H1 (cell line): ENCODE data around the gene COL28A1. TPM values are rescaled to one million over a fixed set of nuclear protein-coding genes. Genes with fewer than 3 reads are reported as not detected.

ENCODE experiments used
- CTCF ChIA-PET: fragments of 300-600 bp; sonication (Branson Sonifier 250); formaldehyde crosslinking; loops from one replicate; lab custom pipeline; 2021; ENCODE audit not compliant: partially characterized antibody; lab: Charles Lee
- POLR2A ChIA-PET: fragments of 300-600 bp; sonication (Branson Sonifier 250); formaldehyde crosslinking; loops from one replicate; lab custom pipeline; 2021; ENCODE audit warnings: inconsistent platforms; ENCODE audit not compliant: partially characterized antibody; lab: Charles Lee
- DNase-seq, 2 experiments: peaks; one replicate each; pipeline versions ENCODE4 v3.0.0 to v3.0.0-alpha.2; 2010 to 2022; ENCODE audit warnings: low spot score in 2 of 2, low read depth in 1 of 2, mixed read lengths in 1 of 2
- FAIRE-seq: peaks from 2 replicates; lab custom pipeline; 2011; peaks lifted over from hg19 to GRCh38; lab: Jason Lieb, UNC
- H2AFZ ChIP-seq: 2 replicates; pipeline ENCODE4 v1.8.1; 2012; ENCODE audit warnings: low read length, inconsistent platforms
- H2AK5ac ChIP-seq: 2 replicates; pipeline ENCODE4 v1.6.1; 2013; ENCODE audit warnings: low read depth, low read length
- H2BK120ac ChIP-seq: replicated peaks from 2 replicates; pipeline ENCODE3; 2013; ENCODE audit warnings: low read depth, low read length, inconsistent platforms
- H2BK12ac ChIP-seq: 2 replicates; pipeline ENCODE4 v1.6.1; 2013; ENCODE audit warnings: low read depth, low read length
- H2BK15ac ChIP-seq: 2 replicates; pipeline ENCODE4 v1.6.1; 2013; ENCODE audit warnings: low read length
- H2BK20ac ChIP-seq: 2 replicates; pipeline ENCODE4 v1.6.1; 2013; ENCODE audit warnings: low read length
- H2BK5ac ChIP-seq: 2 replicates; pipeline ENCODE4 v1.6.1; 2013; ENCODE audit warnings: low read depth, low read length
- H3K14ac ChIP-seq: 2 replicates; pipeline ENCODE4 v1.6.1; 2013; ENCODE audit warnings: inconsistent platforms; ENCODE audit not compliant: insufficient read length
- H3K18ac ChIP-seq: 2 replicates; pipeline ENCODE4 v1.6.1; 2013; ENCODE audit warnings: low read length; ENCODE audit errors: extremely low read depth
- H3K23ac ChIP-seq: 2 replicates; pipeline ENCODE4 v1.6.1; 2013; ENCODE audit warnings: inconsistent platforms; ENCODE audit not compliant: insufficient read length
- H3K23me2 ChIP-seq: 2 replicates; pipeline ENCODE4 v1.6.1; 2013; ENCODE audit warnings: low read depth, low read length
- H3K27ac ChIP-seq: 2 replicates; pipeline ENCODE4 v1.6.1; 2011; ENCODE audit warnings: low read depth, low read length, inconsistent platforms
- H3K27me3 ChIP-seq, 4 experiments: replicated peaks in 1 of 4; 1 replicate in 1 of 4; 2 replicates in 3 of 4; pipeline versions ENCODE4 v1.6.1 to v1.8.1; 2011 to 2013; ENCODE audit warnings: low read length in 3 of 4, mild to moderate bottlenecking in 3 of 4, inconsistent platforms in 2 of 4, mixed read lengths in 2 of 4, moderate library complexity in 1 of 4; ENCODE audit not compliant: control insufficient read depth in 3 of 4, insufficient read depth in 3 of 4; ENCODE audit errors: extremely low read depth in 1 of 4
- H3K36me3 ChIP-seq, 4 experiments: 2 replicates each; pipeline versions ENCODE4 v1.6.1 to v1.8.1; 2011 to 2013; ENCODE audit warnings: mild to moderate bottlenecking in 4 of 4, low read length in 3 of 4, moderate library complexity in 2 of 4, control low read depth in 1 of 4, inconsistent platforms in 1 of 4; ENCODE audit not compliant: insufficient read depth in 4 of 4, control insufficient read depth in 2 of 4
- H3K4ac ChIP-seq: replicated peaks from 2 replicates; pipeline ENCODE3; 2013; ENCODE audit warnings: low read length, low read depth, mixed read lengths, inconsistent platforms; ENCODE audit not compliant: insufficient read length
- H3K4me1 ChIP-seq, 4 experiments: replicated peaks in 1 of 4; 1 replicate in 1 of 4; 2 replicates in 3 of 4; pipeline versions ENCODE4 v1.6.1 to v1.8.1; 2011 to 2013; ENCODE audit warnings: low read length in 3 of 4, inconsistent platforms in 2 of 4, mixed read lengths in 1 of 4; ENCODE audit not compliant: insufficient read depth in 4 of 4, control insufficient read depth in 3 of 4
- H3K4me2 ChIP-seq, 2 experiments: 2 replicates each; pipeline versions ENCODE4 v1.6.1 to v1.8.1; 2011 to 2013; ENCODE audit warnings: low read depth in 2 of 2, low read length in 2 of 2, control low read depth in 1 of 2, inconsistent platforms in 1 of 2, mild to moderate bottlenecking in 1 of 2; ENCODE audit not compliant: insufficient read depth in 1 of 2
- H3K4me3 ChIP-seq, 4 experiments: fragments of 200-600, 300-600 bp in 1 of 4; sonication (generic), shearing (Covaris generic), sonication (Bioruptor Twin) in 1 of 4; 2 replicates each; pipeline versions ENCODE4 v1.5.1 to v1.8.1; 2011 to 2016; ENCODE audit warnings: low read length in 4 of 4, low read depth in 3 of 4, control low read depth in 2 of 4, inconsistent platforms in 2 of 4, mild to moderate bottlenecking in 2 of 4, mixed read lengths in 1 of 4, moderate library complexity in 1 of 4; ENCODE audit not compliant: insufficient read depth in 2 of 4; ENCODE audit errors: extremely low read depth in 1 of 4
- H3K56ac ChIP-seq: replicated peaks from 2 replicates; pipeline ENCODE3; 2013; ENCODE audit warnings: low read depth, mild to moderate bottlenecking, mixed read lengths, low read length, inconsistent platforms; ENCODE audit not compliant: insufficient read length
- H3K79me1 ChIP-seq: 2 replicates; pipeline ENCODE4 v1.6.1; 2013; ENCODE audit warnings: low read depth, low read length, control low read depth
- H3K79me2 ChIP-seq, 2 experiments: 2 replicates each; pipeline versions ENCODE4 v1.6.1 to v1.8.1; 2012 to 2013; ENCODE audit warnings: low read length in 2 of 2, mild to moderate bottlenecking in 2 of 2, inconsistent platforms in 1 of 2; ENCODE audit not compliant: insufficient read depth in 2 of 2, control insufficient read depth in 1 of 2
- H3K9ac ChIP-seq, 4 experiments: replicated peaks in 1 of 4; 1 replicate in 1 of 4; 2 replicates in 3 of 4; pipeline versions ENCODE4 v1.6.1 to v1.8.1; 2011 to 2013; ENCODE audit warnings: low read depth in 3 of 4, low read length in 3 of 4, control low read depth in 2 of 4, mild to moderate bottlenecking in 2 of 4, moderate library complexity in 2 of 4, inconsistent platforms in 1 of 4; ENCODE audit errors: extremely low read depth in 1 of 4
- H3K9me3 ChIP-seq, 2 experiments: 2 replicates each; pipeline versions ENCODE4 v1.6.1 to v1.8.1; 2012 to 2013; ENCODE audit warnings: mild to moderate bottlenecking in 2 of 2, moderate library complexity in 2 of 2, control low read depth in 1 of 2, inconsistent platforms in 1 of 2, low read depth in 1 of 2, low read length in 1 of 2, mixed read lengths in 1 of 2; ENCODE audit not compliant: insufficient read depth in 2 of 2
- H4K20me1 ChIP-seq, 2 experiments: replicated peaks in 1 of 2; 2 replicates each; pipeline versions ENCODE3 to v1.8.1; 2011 to 2013; ENCODE audit warnings: inconsistent platforms in 2 of 2, low read length in 2 of 2, mild to moderate bottlenecking in 1 of 2; ENCODE audit not compliant: insufficient read depth in 2 of 2, control insufficient read depth in 1 of 2
- H4K5ac ChIP-seq: 2 replicates; pipeline ENCODE4 v1.6.1; 2013; ENCODE audit warnings: low read length, low read depth, mixed read lengths, inconsistent platforms; ENCODE audit not compliant: insufficient read length
- H4K8ac ChIP-seq: 2 replicates; pipeline ENCODE4 v1.8.0; 2013; ENCODE audit warnings: mild to moderate bottlenecking, moderate library complexity, low read length, inconsistent platforms; ENCODE audit not compliant: insufficient read depth; ENCODE audit errors: extremely low read depth
- H4K91ac ChIP-seq: replicated peaks from 2 replicates; pipeline ENCODE3; 2013; ENCODE audit warnings: low read length, mixed read lengths, inconsistent platforms; ENCODE audit not compliant: insufficient read length
- CBX5 ChIP-seq: fragments of 300-800, 300-1000 bp; sonication (generic); IDR thresholded peaks from 2 replicates; pipeline ENCODE4 v1.7.1; 2016; ENCODE audit warnings: antibody characterized with exemption, low read length, low read depth
- EP300 ChIP-seq, 2 experiments: IDR thresholded peaks; 1 replicate in 1 of 2; 2 replicates in 1 of 2; pipeline ENCODE4 v1.6.1; 2011 to 2012; ENCODE audit warnings: low read depth in 2 of 2, low read length in 2 of 2, mild to moderate bottlenecking in 2 of 2, borderline replicate concordance in 1 of 2, inconsistent platforms in 1 of 2, moderate library complexity in 1 of 2
- GTF2F1 ChIP-seq: IDR thresholded peaks from 2 replicates; pipeline ENCODE4 v1.6.1; 2012; ENCODE audit warnings: low read depth, low read length, improper control_type of control experiment, borderline replicate concordance
- JUN ChIP-seq: IDR thresholded peaks from 2 replicates; pipeline ENCODE4 v1.6.1; 2011; ENCODE audit warnings: low read depth, mild to moderate bottlenecking, improper control_type of control experiment, low read length
- KDM4A ChIP-seq: IDR thresholded peaks from one replicate; pipeline ENCODE4 v1.7.1; 2012; ENCODE audit warnings: low read depth, mild to moderate bottlenecking, moderate library complexity, low read length, inconsistent platforms; ENCODE audit not compliant: severe bottlenecking
- NRF1 ChIP-seq: IDR thresholded peaks from 2 replicates; pipeline ENCODE4 v1.6.1; 2011; ENCODE audit warnings: mild to moderate bottlenecking, low read depth, low read length, improper control_type of control experiment
- PHF8 ChIP-seq: fragments of 200-600 bp; sonication (generic); conservative IDR thresholded peaks from 2 replicates; pipeline ENCODE4 v1.7.1; 2012; ENCODE audit warnings: low read depth, mild to moderate bottlenecking, inconsistent platforms, low read length, moderate library complexity
- RBBP5 ChIP-seq: IDR thresholded peaks from 2 replicates; pipeline ENCODE4 v1.7.1; 2012; ENCODE audit warnings: low read depth, mild to moderate bottlenecking, inconsistent platforms, low read length, moderate library complexity, borderline replicate concordance
- SAP30 ChIP-seq: fragments of 300-600 bp; sonication (generic); IDR thresholded peaks from 2 replicates; pipeline ENCODE4 v1.7.1; 2012; ENCODE audit warnings: low read length, moderate library complexity, mild to moderate bottlenecking, inconsistent platforms; ENCODE audit not compliant: insufficient read depth, insufficient replicate concordance
- SIX5 ChIP-seq: IDR thresholded peaks from 2 replicates; pipeline ENCODE4 v1.6.1; 2011; ENCODE audit warnings: mild to moderate bottlenecking, low read depth, low read length
- SP2 ChIP-seq: IDR thresholded peaks from 2 replicates; pipeline ENCODE4 v1.6.1; 2012; ENCODE audit warnings: mild to moderate bottlenecking, low read length, inconsistent platforms
- SRF ChIP-seq: IDR thresholded peaks from 2 replicates; pipeline ENCODE4 v1.6.1; 2011; ENCODE audit warnings: mild to moderate bottlenecking, low read depth, low read length, moderate library complexity
- WGBS, 2 experiments: shearing (Covaris generic) in 1 of 2; methylation state at CpG; one replicate each; pipeline versions ENCODE4 v1.1.6 to v1.1.7; 2013 to 2015; ENCODE audit warnings: low lambda C conversion rate in 2 of 2, mixed read lengths in 2 of 2, inconsistent platforms in 1 of 2, low coverage in 1 of 2, missing lambda C conversion rate in 1 of 2; ENCODE audit not compliant: insufficient replicate concordance in 2 of 2, insufficient coverage in 1 of 2, insufficient read length in 1 of 2; ENCODE audit errors: extremely low coverage in 1 of 2, missing lambda C conversion rate in 1 of 2; 5-methylcytosine and 5-hydroxymethylcytosine counted together
- polyA plus RNA-seq, 7 experiments: library from polyadenylated mRNA; depleted of rRNA in 3 of 7; stranded (reverse) in 5 of 7; unstranded in 2 of 7; fragments of >200 nt in 5 of 7; fragments of 200-250 nt in 2 of 7; gene quantifications; 1 replicate in 5 of 7; 2 replicates in 1 of 7; 4 replicates in 1 of 7; pipeline versions ENCODE4 v1.2.1 to v1.2.3, GENCODE V29; 2011 to 2013; ENCODE audit warnings: missing spikeins in 2 of 7, mixed read lengths in 2 of 7
- total RNA-seq: library from RNA; stranded (reverse); fragmentation: NEBNext Ultra II Directional; extraction: Animal tissue kit (Norgen Biotek cat#: 25700); gene quantifications from 2 replicates; pipeline ENCODE4 v1.2.1, GENCODE V29; 2021

The COL28A1 gene
- total and polyA plus RNA-seq, 2 of the 8 experiments (the other 6 are each of a cell fraction or from before 2014, with no cell fraction given) = 0.22 to 0.38 TPM

DNA sequence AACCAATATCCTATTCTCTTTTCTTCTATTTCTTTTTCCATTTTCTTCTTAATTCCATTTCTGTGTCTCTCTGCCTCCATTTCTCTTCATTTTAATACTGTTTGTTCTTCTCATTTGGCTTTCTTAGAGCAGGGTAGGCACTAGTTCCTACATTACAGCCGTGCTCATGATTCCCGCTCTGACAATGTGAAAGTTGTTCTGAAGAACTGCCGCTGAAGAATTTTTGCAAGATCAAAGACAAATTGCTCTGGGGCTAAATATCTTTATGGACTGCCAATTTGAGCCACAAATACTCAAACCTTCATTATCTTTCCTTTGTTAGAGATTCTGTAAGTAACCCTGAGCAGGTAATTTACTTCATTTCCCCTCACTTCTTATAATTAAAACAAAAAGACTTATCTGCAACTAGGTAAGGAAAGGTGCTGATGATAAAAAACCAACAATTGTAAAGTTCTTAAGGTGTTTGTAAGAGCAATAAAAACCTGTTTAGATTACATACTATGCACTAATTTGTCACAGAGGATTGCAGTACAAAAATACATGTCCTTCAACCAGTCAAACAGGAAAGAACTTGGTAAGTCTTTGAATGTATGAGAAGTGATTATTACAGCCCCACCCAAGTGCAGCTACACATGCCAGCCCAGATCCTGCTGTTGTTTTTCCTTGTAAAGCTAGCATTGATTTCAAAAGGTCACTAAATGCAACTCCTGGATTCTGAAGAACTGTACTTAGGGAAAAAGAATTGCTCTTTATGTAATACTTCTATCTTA is 127.5 kb downstream of the COL28A1 start:
- Histone ChIP-seq H3K4ac (no peak overlapping the region), H3K23me2 (no peaks in the 10 kb centered on the region), H4K20me1 (no peaks in the 10 kb centered on the region), H3K27me3 (no peaks in the 10 kb centered on the region), H3K36me3 (no peaks in the 10 kb centered on the region), H3K56ac (no peak overlapping the region), H2BK5ac (no peak overlapping the region), H3K4me1 (no peaks in the 10 kb centered on the region), H4K91ac (no peak overlapping the region), H3K4me3 (no peak overlapping the region), H3K4me2 (no peak overlapping the region), H2AK5ac (no peak overlapping the region), H2BK12ac (no peak overlapping the region), H3K27ac (no peak overlapping the region), H3K14ac (no peak overlapping the region), H3K79me2 (no peaks in the 10 kb centered on the region), H4K8ac (no peak overlapping the region), H2BK15ac (no peak overlapping the region), H2BK20ac (no peak overlapping the region), H3K9ac (no peak overlapping the region), H3K23ac (no peak overlapping the region), H3K9me3 (peaks cover 0 to 5% of the 10 kb centered on the region in 2 experiments; a peak in 2 of 4 replicates), H4K5ac (no peak overlapping the region), H2BK120ac (no peak overlapping the region), H3K79me1 (no peaks in the 10 kb centered on the region), H2AFZ (no peak overlapping the region), H3K18ac (no peak overlapping the region)
- ChIA-PET POLR2A (no interaction called here), CTCF (no interaction called here)
- FAIRE-seq (no peak), DNase-seq (no peak)
- TF ChIP-seq PHF8 (no peak), JUN (no peak), EP300 (IDR thresholded peaks at IDR 0.05; ENCODE audit: borderline replicate concordance in 1 of 2, low read depth in 2 of 2, low read length in 2 of 2) (no peak), GTF2F1 (no peak), SAP30 (no peak), RBBP5 (no peak), SRF (no peak), KDM4A (no peak), SP2 (no peak), SIX5 (no peak), NRF1 (no peak), CBX5 (no peak)
- WGBS, 2 experiments = 91% methylated on average over 3 of the region's 3 CpGs; no CpG with 5 or more reads in 1 of the 2 experiments
